Stomach (tissue), 4 donors: Measurements from ENCODE around the gene CNDP1.

Source experiments
- CTCF ChIP-seq, 7 experiments: fragments of 450-650 bp in 4 of 7; fragments of 200-600 bp in 3 of 7; sonication (generic) in 3 of 7; IDR thresholded peaks; one replicate each; pipeline ENCODE4 v1.5.1; 2016 to 2019; ENCODE audit warnings: antibody characterized with exemption in 7 of 7, control low read depth in 2 of 7, mild to moderate bottlenecking in 1 of 7
- EP300 ChIP-seq: sonication (generic); formaldehyde crosslinking; IDR thresholded peaks from one replicate; pipeline ENCODE4 v1.6.1; 2017; ENCODE audit warnings: antibody characterized with exemption
- POLR2A ChIP-seq, 4 donors: fragments of 450-650 bp; IDR thresholded peaks; one replicate each; pipeline ENCODE4 v1.6.1; 2016; ENCODE audit warnings: antibody characterized with exemption in 4 of 4, control low read depth in 2 of 4, mild to moderate bottlenecking in 1 of 4, moderate library complexity in 1 of 4
- POLR2AphosphoS5 ChIP-seq, 3 donors: sonication (generic); formaldehyde crosslinking; IDR thresholded peaks; one replicate each; pipeline ENCODE4 v1.6.1; 2016; ENCODE audit warnings: antibody characterized with exemption in 3 of 3

- no peak for TF ChIP-seq CTCF (IDR thresholded peaks at IDR 0.05)
- TF ChIP-seq POLR2A (IDR thresholded peaks at IDR 0.05) = no peak
- no peak for TF ChIP-seq POLR2AphosphoS5 (IDR thresholded peaks at IDR 0.05)
- no peak for TF ChIP-seq EP300
Measured at GRCh38 chr18:74529378-74529777, 4.9 kb upstream of the CNDP1 start.
